ENCODE measurements around the gene ZC3H18.

Gene ZC3H18

GRCh38 chr16:88639231-88640038 lies 69.2 kb downstream of the ZC3H18 start:
- DNase-seq (ENCODE audit: low read depth, low spot score) = no peak

GRCh38 chr16:88640039-88640495 lies 69.9 kb downstream of the ZC3H18 start:
- no peak for DNase-seq (ENCODE audit: low read depth, low spot score)

GRCh38 chr16:88640498-88641247 lies 70.5 kb downstream of the ZC3H18 start:
- no peak for DNase-seq (ENCODE audit: low read depth, low spot score)

- DNase-seq (ENCODE audit: low read depth, low spot score) = no peak
Observed at GRCh38 chr16:88642881-88643643, 72.9 kb downstream of the ZC3H18 start.

GRCh38 chr16:88643644-88643932 lies 73.4 kb downstream of the ZC3H18 start:
- no peak for DNase-seq (ENCODE audit: low read depth, low spot score)

- DNase-seq (ENCODE audit: low read depth, low spot score) = no peak
Observed at GRCh38 chr16:88645455-88645854, 75.3 kb downstream of the ZC3H18 start.

- DNase-seq (ENCODE audit: low read depth, low spot score) = no peak
Observed at GRCh38 chr16:88645941-88646340, 75.7 kb downstream of the ZC3H18 start.

- DNase-seq (ENCODE audit: low read depth, low spot score) = no peak
Observed at GRCh38 chr16:88646345-88647034, 76.3 kb downstream of the ZC3H18 start.

GRCh38 chr16:88647178-88648070 lies 77.2 kb downstream of the ZC3H18 start:
- no peak for DNase-seq (ENCODE audit: low read depth, low spot score)

- DNase-seq (ENCODE audit: low read depth, low spot score) = no peak
Observed at GRCh38 chr16:88649195-88649923, 79.2 kb downstream of the ZC3H18 start.

GRCh38 chr16:88649924-88650748 lies 79.9 kb downstream of the ZC3H18 start:
- no peak for DNase-seq (ENCODE audit: low read depth, low spot score)

GRCh38 chr16:88650749-88651275 lies 80.6 kb downstream of the ZC3H18 start, which contains the start of gene CYBA:
Gene CYBA (minus strand): TSS chr16:88651053. CDS start chr16:88651013, 40 bp downstream.
- DNase-seq (ENCODE audit: low read depth, low spot score) = no peak

- DNase-seq (ENCODE audit: low read depth, low spot score) = no peak
Observed at GRCh38 chr16:88651276-88651988, 81.2 kb downstream of the ZC3H18 start.

- no peak for DNase-seq (ENCODE audit: low read depth, low spot score)
Observed at GRCh38 chr16:88651989-88652761, 82.0 kb downstream of the ZC3H18 start.

- no peak for DNase-seq (ENCODE audit: low read depth, low spot score)
Observed at GRCh38 chr16:88652762-88653063, 82.5 kb downstream of the ZC3H18 start.

- no peak for DNase-seq (ENCODE audit: low read depth, low spot score)
Observed at GRCh38 chr16:88653101-88653500, 82.9 kb downstream of the ZC3H18 start.

GRCh38 chr16:88653596-88654362 lies 83.6 kb downstream of the ZC3H18 start:
- DNase-seq (ENCODE audit: low read depth, low spot score) = no peak

Data from iPS DF 19.7 (cell line).